Anterior cingulate cortex (tissue), 58 donors: ENCODE results near the gene POMP.
"Not testable (repeated sequence)": the region's sequence is repeated elsewhere in the genome, so short reads cannot be mapped to it uniquely, and the experiment has no call there.

Experiments
- DNase-seq, 58 donors: peaks; one replicate each; lab custom pipeline; 2025; lab: John Stamatoyannopoulos, UW

Gene POMP

GRCh38 chr13:28636677-28637317, 22.1 kb upstream of the POMP start:
- DNase-seq, result peak in 33 of 58 donors; percentile 1 to 64 (median 12)

GRCh38 chr13:28637714-28638355, 21.1 kb upstream of the POMP start:
- no peak for DNase-seq

- no peak for DNase-seq
Observed at GRCh38 chr13:28638756-28639155, 20.2 kb upstream of the POMP start.

- DNase-seq, result no peak
Observed at GRCh38 chr13:28640861-28641599, 17.9 kb upstream of the POMP start.

GRCh38 chr13:28641600-28641926, 17.4 kb upstream of the POMP start:
- no peak for DNase-seq

- no peak for DNase-seq
Observed at GRCh38 chr13:28650284-28650683, 8.6 kb upstream of the POMP start.

- no peak for DNase-seq
Observed at GRCh38 chr13:28651810-28652401, 7.0 kb upstream of the POMP start.

GRCh38 chr13:28653111-28653510, 5.8 kb upstream of the POMP start:
- DNase-seq, result no peak

GRCh38 chr13:28654276-28654675, 4.7 kb upstream of the POMP start:
- no peak for DNase-seq

GRCh38 chr13:28655561-28655960, 3.4 kb upstream of the POMP start:
- no peak for DNase-seq

GRCh38 chr13:28657784-28658538, 969 bp upstream of the POMP start:
- peak in 1 of 58 donors; percentile 3 for DNase-seq

GRCh38 chr13:28658539-28658795, 463 bp upstream of the POMP start:
- DNase-seq, result peak in 2 of 58 donors; percentile 14 to 21

GRCh38 chr13:28659621-28659970, 666 bp downstream of the POMP start:
- no peak for DNase-seq

GRCh38 chr13:28666897-28667488, 8.1 kb downstream of the POMP start:
- no peak for DNase-seq

- no peak for DNase-seq
Observed at GRCh38 chr13:28671126-28671792, 12.3 kb downstream of the POMP start.

GRCh38 chr13:28678809-28679208, 19.9 kb downstream of the POMP start:
- no peak for DNase-seq

GRCh38 chr13:28679628-28680027, 20.7 kb downstream of the POMP start:
- DNase-seq, result no peak

GRCh38 chr13:28680541-28680940, 21.6 kb downstream of the POMP start:
- DNase-seq, result no peak

- not testable (repeated sequence) for DNase-seq
Observed at GRCh38 chr13:28683169-28683568, 24.2 kb downstream of the POMP start.

GRCh38 chr13:28684257-28684656, 25.3 kb downstream of the POMP start:
- no peak for DNase-seq
